Glutamatergic neuron (in vitro differentiated cells): ENCODE results near the gene FRAS1. TPM values are rescaled to one million over a fixed set of nuclear protein-coding genes. Genes with fewer than 3 reads are reported as not detected.

Source experiments
- DNase-seq: peaks from one replicate; pipeline ENCODE4 v3.0.0; 2022
- H3K27ac Mint-ChIP-seq: one replicate; pipeline ENCODE4 v1.8.0; 2020; ENCODE audit warnings: mild to moderate bottlenecking, mixed read lengths, inconsistent platforms; ENCODE audit not compliant: unreplicated experiment
- H3K27me3 Mint-ChIP-seq: one replicate; pipeline ENCODE4 v1.8.0; 2020; ENCODE audit warnings: mild to moderate bottlenecking, moderate library complexity, mixed read lengths, inconsistent platforms; ENCODE audit not compliant: unreplicated experiment
- H3K36me3 Mint-ChIP-seq: one replicate; pipeline ENCODE4 v1.8.0; 2020; ENCODE audit warnings: mild to moderate bottlenecking, mixed read lengths, inconsistent platforms; ENCODE audit not compliant: unreplicated experiment
- H3K4me1 Mint-ChIP-seq: one replicate; pipeline ENCODE4 v1.8.0; 2020; ENCODE audit warnings: mild to moderate bottlenecking, low read depth, mixed read lengths, inconsistent platforms; ENCODE audit not compliant: unreplicated experiment
- H3K4me3 Mint-ChIP-seq: one replicate; pipeline ENCODE4 v1.8.0; 2020; ENCODE audit warnings: mild to moderate bottlenecking, mixed read lengths, inconsistent platforms; ENCODE audit not compliant: unreplicated experiment
- H3K9me3 Mint-ChIP-seq: one replicate; pipeline ENCODE4 v1.8.0; 2020; ENCODE audit warnings: mild to moderate bottlenecking, moderate library complexity, mixed read lengths, inconsistent platforms; ENCODE audit not compliant: unreplicated experiment
- total RNA-seq: library from RNA; stranded (reverse); fragmentation: NEBNext Ultra II Directional; extraction: Animal tissue kit (Norgen Biotek cat#: 25700); gene quantifications from one replicate; pipeline ENCODE4 v1.2.1, GENCODE V29; 2021; ENCODE audit not compliant: unreplicated experiment
- TF ChIP-seq, protein P1 (sequence below): fragments of 200-600 bp; sonication (generic); IDR thresholded peaks from one replicate; pipeline ENCODE4 v1.5.0; 2021; ENCODE audit not compliant: partially characterized antibody, unreplicated experiment

The FRAS1 gene
- total RNA-seq, 1 donor from 2014 or later, result 18.7 TPM

GRCh38 chr4:78396613-78397291 lies 339.6 kb downstream of the FRAS1 start:
- no peak overlapping the region for H3K27ac Mint-ChIP-seq
- H3K4me3 Mint-ChIP-seq, result no peak overlapping the region
- peaks cover 3% of the 10 kb centered on the region for H3K9me3 Mint-ChIP-seq

DNA sequence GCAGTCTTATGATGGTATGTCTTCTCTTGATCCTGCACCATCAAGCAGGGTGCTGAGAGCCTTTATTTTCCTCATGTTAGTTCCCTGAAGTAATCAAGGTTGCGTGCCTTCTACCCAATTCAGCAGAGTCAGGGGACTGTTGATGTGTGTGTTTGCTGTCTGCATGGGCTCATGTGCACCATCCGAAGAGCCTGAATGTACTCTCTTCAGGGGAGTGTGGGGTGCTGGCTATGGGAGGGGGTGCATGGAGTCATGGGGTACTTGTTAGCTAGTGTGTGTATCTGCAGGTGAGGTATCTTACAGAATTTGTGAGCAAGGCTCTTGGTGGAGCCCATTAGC lies 340.1 kb downstream of the FRAS1 start:
- Mint-ChIP-seq H3K9me3 (peaks cover 3% of the 10 kb centered on the region), H3K4me1 (no peaks in the 10 kb centered on the region), H3K27me3 (no peaks in the 10 kb centered on the region), H3K4me3 (no peak overlapping the region), H3K36me3 (peaks cover 19% of the 10 kb centered on the region), H3K27ac (no peak overlapping the region)
- no peak for DNase-seq
- TF ChIP-seq, protein P1, sequence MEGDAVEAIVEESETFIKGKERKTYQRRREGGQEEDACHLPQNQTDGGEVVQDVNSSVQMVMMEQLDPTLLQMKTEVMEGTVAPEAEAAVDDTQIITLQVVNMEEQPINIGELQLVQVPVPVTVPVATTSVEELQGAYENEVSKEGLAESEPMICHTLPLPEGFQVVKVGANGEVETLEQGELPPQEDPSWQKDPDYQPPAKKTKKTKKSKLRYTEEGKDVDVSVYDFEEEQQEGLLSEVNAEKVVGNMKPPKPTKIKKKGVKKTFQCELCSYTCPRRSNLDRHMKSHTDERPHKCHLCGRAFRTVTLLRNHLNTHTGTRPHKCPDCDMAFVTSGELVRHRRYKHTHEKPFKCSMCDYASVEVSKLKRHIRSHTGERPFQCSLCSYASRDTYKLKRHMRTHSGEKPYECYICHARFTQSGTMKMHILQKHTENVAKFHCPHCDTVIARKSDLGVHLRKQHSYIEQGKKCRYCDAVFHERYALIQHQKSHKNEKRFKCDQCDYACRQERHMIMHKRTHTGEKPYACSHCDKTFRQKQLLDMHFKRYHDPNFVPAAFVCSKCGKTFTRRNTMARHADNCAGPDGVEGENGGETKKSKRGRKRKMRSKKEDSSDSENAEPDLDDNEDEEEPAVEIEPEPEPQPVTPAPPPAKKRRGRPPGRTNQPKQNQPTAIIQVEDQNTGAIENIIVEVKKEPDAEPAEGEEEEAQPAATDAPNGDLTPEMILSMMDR, result no peak

More at GRCh38 chr4:78396613-78397291, 339.6 kb downstream of the FRAS1 start:
- Mint-ChIP-seq H3K36me3 (peaks cover 19% of the 10 kb centered on the region), H3K4me1 (no peaks in the 10 kb centered on the region), H3K27me3 (no peaks in the 10 kb centered on the region)
- TF ChIP-seq, protein P1, result no peak
- DNase-seq, result no peak

DNA sequence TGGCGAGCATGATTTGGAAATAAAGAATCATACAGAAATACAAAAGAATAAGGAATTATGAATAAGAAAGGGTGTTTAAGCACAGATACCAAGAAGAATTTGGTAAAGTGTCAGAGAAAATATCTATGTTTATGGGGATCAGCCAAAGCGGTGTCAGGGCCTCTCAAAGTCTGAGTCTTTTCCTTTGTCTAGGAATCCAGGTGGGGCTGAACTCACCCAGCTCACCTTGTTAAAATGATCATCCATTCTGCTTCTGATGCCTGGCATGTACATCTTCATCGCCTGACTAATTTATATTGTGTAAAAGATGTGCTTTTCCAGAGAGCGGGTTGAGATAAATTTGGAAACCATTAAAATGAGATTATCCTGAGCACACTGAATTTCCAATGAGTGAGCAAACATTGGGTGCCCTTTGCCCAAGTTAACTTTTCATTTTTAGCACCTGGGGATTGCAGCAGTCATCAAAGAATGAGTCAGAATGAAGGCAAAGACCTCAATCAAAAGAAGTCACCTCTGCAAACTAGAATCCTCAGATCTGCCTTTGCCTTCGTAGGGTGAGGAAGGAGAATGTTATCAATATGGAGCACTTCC lies 352.6 kb downstream of the FRAS1 start:
- DNase-seq, result no peak
- peaks cover 1% of the 10 kb centered on the region for H3K27me3 Mint-ChIP-seq
- H3K36me3 Mint-ChIP-seq, result no peaks in the 10 kb centered on the region
- H3K4me3 Mint-ChIP-seq, result no peak overlapping the region
- TF ChIP-seq, protein P1, result no peak
- H3K27ac Mint-ChIP-seq, result no peak overlapping the region
- no peaks in the 10 kb centered on the region for H3K9me3 Mint-ChIP-seq
- H3K4me1 Mint-ChIP-seq, result no peaks in the 10 kb centered on the region

GRCh38 chr4:78410225-78410624 lies 353.1 kb downstream of the FRAS1 start:
- Mint-ChIP-seq H3K4me3 (no peak overlapping the region), H3K27me3 (peaks cover 1% of the 10 kb centered on the region), H3K27ac (no peak overlapping the region), H3K9me3 (no peaks in the 10 kb centered on the region), H3K4me1 (no peaks in the 10 kb centered on the region), H3K36me3 (no peaks in the 10 kb centered on the region)
- TF ChIP-seq, protein P1, result no peak
- no peak for DNase-seq

DNA sequence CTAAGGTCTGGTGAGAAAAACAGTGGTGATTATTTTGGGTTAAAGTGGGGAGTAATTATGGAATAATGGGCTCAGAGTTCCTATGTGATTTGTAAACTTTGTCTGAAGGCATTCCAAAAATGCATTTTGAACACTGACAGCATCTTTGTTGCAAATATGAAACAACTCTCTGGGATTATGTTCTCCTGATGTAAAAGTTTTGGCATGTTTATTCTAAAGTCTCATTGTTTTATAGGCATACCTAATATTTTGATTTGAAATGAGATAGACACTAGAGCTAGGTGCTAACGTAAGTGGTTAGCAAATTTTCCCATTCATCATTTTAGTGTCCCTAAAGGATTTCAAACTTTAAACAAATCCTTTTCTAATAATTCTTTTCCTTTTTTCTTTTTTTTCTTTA lies 353.6 kb downstream of the FRAS1 start:
- no peak for DNase-seq
- Mint-ChIP-seq H3K4me3 (no peak overlapping the region), H3K4me1 (no peaks in the 10 kb centered on the region), H3K9me3 (no peaks in the 10 kb centered on the region), H3K27ac (no peak overlapping the region), H3K36me3 (no peaks in the 10 kb centered on the region), H3K27me3 (peaks cover 1% of the 10 kb centered on the region)
- TF ChIP-seq, protein P1, result no peak
